Measurements from ENCODE around the gene RNF115. TPM values are rescaled to one million over a fixed set of nuclear protein-coding genes. Genes with fewer than 3 reads are reported as not detected.

The RNF115 gene
- total and polyA plus RNA-seq, 2 of the 13 experiments (the other 11 are each of a cell fraction or from before 2014, with no cell fraction given), result 6.0 to 10.1 TPM

- TF ChIP-seq ZNF382 (CRISPR knock-in tag; IDR thresholded peaks at IDR 0.05; ENCODE audit: borderline replicate concordance) (no peak), ZNF225 (CRISPR knock-in tag; IDR thresholded peaks at IDR 0.05) (no peak), XBP1 (CRISPR knock-in tag; IDR thresholded peaks at IDR 0.05) (no peak), ZNF615 (CRISPR knock-in tag; IDR thresholded peaks at IDR 0.05; ENCODE audit: borderline replicate concordance) (no peak), HOXA9 (CRISPR knock-in tag; IDR thresholded peaks at IDR 0.05; ENCODE audit: borderline replicate concordance) (no peak), ZHX1 (CRISPR knock-in tag; IDR thresholded peaks at IDR 0.05; ENCODE audit: low read depth) (no peak), KLF9 (CRISPR knock-in tag; IDR thresholded peaks at IDR 0.05; ENCODE audit: low read depth) (no peak), ZNF30 (CRISPR knock-in tag; IDR thresholded peaks at IDR 0.05) (0 out of 2 replicates have a peak, but pooled peaks have one; percentile 36), HNRNPH1 (optimal IDR thresholded peaks at IDR 0.05; ENCODE audit: low read depth, low read length) (no peak), ZNF235 (CRISPR knock-in tag; IDR thresholded peaks at IDR 0.05; ENCODE audit: borderline replicate concordance) (no peak), ZNF20 (CRISPR knock-in tag; IDR thresholded peaks at IDR 0.05) (no peak), ZFP36L2 (CRISPR knock-in tag; IDR thresholded peaks at IDR 0.05) (no peak), ZBTB37 (CRISPR knock-in tag; IDR thresholded peaks at IDR 0.05) (peak; percentile 45; the same call in 1 of the 2 replicates), ZFP82 (CRISPR knock-in tag; IDR thresholded peaks at IDR 0.05; ENCODE audit: borderline replicate concordance) (no peak), ZNF704 (CRISPR knock-in tag; IDR thresholded peaks at IDR 0.05; ENCODE audit: borderline replicate concordance) (0 out of 2 replicates have a peak, but pooled peaks have one; percentile 36), PAX8 (CRISPR knock-in tag; IDR thresholded peaks at IDR 0.05; ENCODE audit: borderline replicate concordance) (no peak), ISX (CRISPR knock-in tag; conservative IDR thresholded peaks at IDR 0.05) (0 out of 2 replicates have a peak, but pooled peaks have one; percentile 48), RAD51 (IDR thresholded peaks at IDR 0.05; ENCODE audit: borderline replicate concordance) (no peak), ZEB1 (IDR thresholded peaks at IDR 0.05; ENCODE audit: insufficient replicate concordance, low read depth) (peak; percentile 74)
- TF ChIP-seq, protein P1, sequence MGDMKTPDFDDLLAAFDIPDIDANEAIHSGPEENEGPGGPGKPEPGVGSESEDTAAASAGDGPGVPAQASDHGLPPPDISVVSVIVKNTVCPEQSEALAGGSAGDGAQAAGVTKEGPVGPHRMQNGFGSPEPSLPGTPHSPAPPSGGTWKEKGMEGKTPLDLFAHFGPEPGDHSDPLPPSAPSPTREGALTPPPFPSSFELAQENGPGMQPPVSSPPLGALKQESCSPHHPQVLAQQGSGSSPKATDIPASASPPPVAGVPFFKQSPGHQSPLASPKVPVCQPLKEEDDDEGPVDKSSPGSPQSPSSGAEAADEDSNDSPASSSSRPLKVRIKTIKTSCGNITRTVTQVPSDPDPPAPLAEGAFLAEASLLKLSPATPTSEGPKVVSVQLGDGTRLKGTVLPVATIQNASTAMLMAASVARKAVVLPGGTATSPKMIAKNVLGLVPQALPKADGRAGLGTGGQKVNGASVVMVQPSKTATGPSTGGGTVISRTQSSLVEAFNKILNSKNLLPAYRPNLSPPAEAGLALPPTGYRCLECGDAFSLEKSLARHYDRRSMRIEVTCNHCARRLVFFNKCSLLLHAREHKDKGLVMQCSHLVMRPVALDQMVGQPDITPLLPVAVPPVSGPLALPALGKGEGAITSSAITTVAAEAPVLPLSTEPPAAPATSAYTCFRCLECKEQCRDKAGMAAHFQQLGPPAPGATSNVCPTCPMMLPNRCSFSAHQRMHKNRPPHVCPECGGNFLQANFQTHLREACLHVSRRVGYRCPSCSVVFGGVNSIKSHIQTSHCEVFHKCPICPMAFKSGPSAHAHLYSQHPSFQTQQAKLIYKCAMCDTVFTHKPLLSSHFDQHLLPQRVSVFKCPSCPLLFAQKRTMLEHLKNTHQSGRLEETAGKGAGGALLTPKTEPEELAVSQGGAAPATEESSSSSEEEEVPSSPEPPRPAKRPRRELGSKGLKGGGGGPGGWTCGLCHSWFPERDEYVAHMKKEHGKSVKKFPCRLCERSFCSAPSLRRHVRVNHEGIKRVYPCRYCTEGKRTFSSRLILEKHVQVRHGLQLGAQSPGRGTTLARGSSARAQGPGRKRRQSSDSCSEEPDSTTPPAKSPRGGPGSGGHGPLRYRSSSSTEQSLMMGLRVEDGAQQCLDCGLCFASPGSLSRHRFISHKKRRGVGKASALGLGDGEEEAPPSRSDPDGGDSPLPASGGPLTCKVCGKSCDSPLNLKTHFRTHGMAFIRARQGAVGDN (CRISPR knock-in tag; IDR thresholded peaks at IDR 0.05), result peak; percentile 93
These were observed 116.6 kb downstream of the RNF115 start, which contains the start of gene PDZK1 (continued) for GRCh38 chr1:145707183-145707867.

Measured in HepG2 (cell line).